Hepatocyte (in vitro differentiated cells): ENCODE measurements around the gene ZNF670. TPM values are rescaled to one million over a fixed set of nuclear protein-coding genes. Genes with fewer than 3 reads are reported as not detected.
A peak's percentile ranks its signal among the peaks of the same experiment; 100 is the strongest.

Source experiments
- DNase-seq: peaks from one replicate; pipeline ENCODE4 v3.0.0-alpha.2; 2016; ENCODE audit warnings: low spot score
- H2AFZ ChIP-seq: fragments of 200-600 bp; sonication (generic); 2 replicates; pipeline ENCODE4 v1.6.0; 2016; ENCODE audit warnings: antibody characterized with exemption, mild to moderate bottlenecking
- H3K27ac ChIP-seq: fragments of 200-600 bp; sonication (generic); 2 replicates; pipeline ENCODE4 v1.5.1; 2016; ENCODE audit warnings: mild to moderate bottlenecking
- H3K27me3 ChIP-seq: fragments of 200-600 bp; sonication (generic); 2 replicates; pipeline ENCODE4 v1.6.1; 2016
- H3K36me3 ChIP-seq: fragments of 200-600 bp; sonication (generic); replicated peaks from 2 replicates; pipeline ENCODE4 v1.5.1; 2016; ENCODE audit warnings: low read depth; ENCODE audit not compliant: insufficient read depth
- H3K4me1 ChIP-seq: fragments of 200-600 bp; sonication (generic); 2 replicates; pipeline ENCODE4 v1.5.1; 2016; ENCODE audit warnings: mild to moderate bottlenecking, moderate library complexity; ENCODE audit not compliant: insufficient read depth
- H3K4me2 ChIP-seq: fragments of 200-600 bp; sonication (generic); 2 replicates; pipeline ENCODE4 v1.6.0; 2016
- H3K4me3 ChIP-seq: fragments of 200-600 bp; sonication (generic); 2 replicates; pipeline ENCODE4 v1.5.1; 2016; ENCODE audit warnings: mild to moderate bottlenecking
- H3K79me2 ChIP-seq: fragments of 200-600 bp; sonication (generic); 2 replicates; pipeline ENCODE4 v1.6.0; 2017; ENCODE audit warnings: mild to moderate bottlenecking
- H3K9me2 ChIP-seq: fragments of 200-600 bp; sonication (generic); replicated peaks from 2 replicates; pipeline ENCODE4 v1.6.0; 2017; ENCODE audit warnings: mild to moderate bottlenecking; ENCODE audit not compliant: insufficient read depth
- H3K9me3 ChIP-seq: fragments of 200-600 bp; sonication (generic); 2 replicates; pipeline ENCODE4 v1.5.1; 2016; ENCODE audit warnings: low read depth, mild to moderate bottlenecking
- H4K20me1 ChIP-seq: fragments of 200-600 bp; sonication (generic); 2 replicates; pipeline ENCODE4 v1.6.0; 2016; ENCODE audit warnings: mild to moderate bottlenecking; ENCODE audit not compliant: insufficient read depth, poor library complexity, severe bottlenecking
- CTCF ChIP-seq: fragments of 200-600 bp; sonication (generic); IDR thresholded peaks from 2 replicates; pipeline ENCODE4 v1.5.1; 2016; ENCODE audit warnings: antibody characterized with exemption, mild to moderate bottlenecking; ENCODE audit not compliant: poor library complexity
- EZH2 ChIP-seq: fragments of 200-600 bp; sonication (generic); IDR thresholded peaks from 2 replicates; pipeline ENCODE4 v1.6.1; 2016; ENCODE audit warnings: antibody characterized with exemption, mild to moderate bottlenecking, borderline replicate concordance
- EZH2phosphoT487 ChIP-seq: fragments of 200-600 bp; sonication (generic); IDR thresholded peaks from one replicate; pipeline ENCODE4 v1.6.1; 2018; ENCODE audit warnings: antibody characterized with exemption, mild to moderate bottlenecking, low read depth, moderate library complexity; ENCODE audit not compliant: unreplicated experiment, severe bottlenecking
- WGBS: methylation state at CpG from one replicate; pipeline ENCODE4 v1.1.6; 2016; ENCODE audit warnings: low lambda C conversion rate; ENCODE audit errors: missing lambda C conversion rate; 5-methylcytosine and 5-hydroxymethylcytosine counted together
- polyA plus RNA-seq: library from polyadenylated mRNA; unstranded; fragments of >200 nt; fragmentation: Nextera tagmentation; extraction: Ambion mirVana; gene quantifications from 2 replicates; pipeline ENCODE4 v1.2.1, GENCODE V29; 2016
- total RNA-seq: library from RNA; depleted of rRNA; stranded (reverse); fragments of >200 nt; gene quantifications from 2 replicates; pipeline ENCODE4 v1.2.3, GENCODE V29; 2014

The ZNF670 gene
- total and polyA plus RNA-seq, 2 experiments from 2014 or later, result 5.5 to 5.8 TPM

GRCh38 chr1:247110627-247111258 is 32.1 kb upstream of the ZNF670 start:
- Histone ChIP-seq H3K4me1 (peaks cover 5% of the 10 kb centered on the region), H3K9me2 (no peaks in the 10 kb centered on the region), H3K79me2 (peaks cover 6% of the 10 kb centered on the region), H3K4me2 (peak overlapping the region; percentile 98), H3K36me3 (no peaks in the 10 kb centered on the region), H3K4me3 (peak overlapping the region; percentile 99), H3K9me3 (no peaks in the 10 kb centered on the region), H3K27me3 (no peaks in the 10 kb centered on the region), H3K27ac (peak overlapping the region; percentile 86), H4K20me1 (no peaks in the 10 kb centered on the region), H2AFZ (peak overlapping the region; percentile 99)
- TF ChIP-seq EZH2phosphoT487 (no peak), CTCF (no peak), EZH2 (no peak)
- DNase-seq, result peak; percentile 40
- 17% methylated on average over 28 of the region's 30 CpGs for WGBS

GRCh38 chr1:247107694-247108093 is 29.1 kb upstream of the ZNF670 start:
- no peaks in the 10 kb centered on the region for H3K9me3 ChIP-seq
- 89% methylated on average over 7 of the region's 7 CpGs for WGBS

GRCh38 chr1:247105966-247106365 is 27.4 kb upstream of the ZNF670 start:
- Histone ChIP-seq H3K4me3 (no peak overlapping the region), H4K20me1 (no peaks in the 10 kb centered on the region), H3K4me1 (no peaks in the 10 kb centered on the region), H3K36me3 (peaks cover 5% of the 10 kb centered on the region), H3K27ac (no peak overlapping the region), H3K9me2 (no peaks in the 10 kb centered on the region), H3K4me2 (no peak overlapping the region), H2AFZ (no peak overlapping the region), H3K27me3 (no peaks in the 10 kb centered on the region), H3K79me2 (peaks cover 34% of the 10 kb centered on the region), H3K9me3 (peaks cover 16% of the 10 kb centered on the region)
- TF ChIP-seq EZH2 (no peak), CTCF (no peak), EZH2phosphoT487 (no peak)
- 91% methylated on average over 15 of the region's 15 CpGs for WGBS
- no peak for DNase-seq

More at GRCh38 chr1:247107694-247108093, 29.1 kb upstream of the ZNF670 start:
- no peak for TF ChIP-seq EZH2
- TF ChIP-seq EZH2phosphoT487, result no peak
- TF ChIP-seq CTCF, result no peak
- H3K36me3 ChIP-seq, result no peaks in the 10 kb centered on the region
- no peak overlapping the region for H3K27ac ChIP-seq
- no peak for DNase-seq
- H3K4me1 ChIP-seq, result peaks cover 5% of the 10 kb centered on the region
- H4K20me1 ChIP-seq, result no peaks in the 10 kb centered on the region
- no peak overlapping the region for H3K4me2 ChIP-seq
- H3K79me2 ChIP-seq, result peaks cover 17% of the 10 kb centered on the region
- H2AFZ ChIP-seq, result no peak overlapping the region
- H3K9me2 ChIP-seq, result no peaks in the 10 kb centered on the region
- no peak overlapping the region for H3K4me3 ChIP-seq
- no peaks in the 10 kb centered on the region for H3K27me3 ChIP-seq
